ENCODE results near the gene APRT. TPM values are rescaled to one million over a fixed set of nuclear protein-coding genes. Genes with fewer than 3 reads are reported as not detected.

Gene APRT
- total RNA-seq, 1 donor from 2014 or later = 53.4 TPM

DNA sequence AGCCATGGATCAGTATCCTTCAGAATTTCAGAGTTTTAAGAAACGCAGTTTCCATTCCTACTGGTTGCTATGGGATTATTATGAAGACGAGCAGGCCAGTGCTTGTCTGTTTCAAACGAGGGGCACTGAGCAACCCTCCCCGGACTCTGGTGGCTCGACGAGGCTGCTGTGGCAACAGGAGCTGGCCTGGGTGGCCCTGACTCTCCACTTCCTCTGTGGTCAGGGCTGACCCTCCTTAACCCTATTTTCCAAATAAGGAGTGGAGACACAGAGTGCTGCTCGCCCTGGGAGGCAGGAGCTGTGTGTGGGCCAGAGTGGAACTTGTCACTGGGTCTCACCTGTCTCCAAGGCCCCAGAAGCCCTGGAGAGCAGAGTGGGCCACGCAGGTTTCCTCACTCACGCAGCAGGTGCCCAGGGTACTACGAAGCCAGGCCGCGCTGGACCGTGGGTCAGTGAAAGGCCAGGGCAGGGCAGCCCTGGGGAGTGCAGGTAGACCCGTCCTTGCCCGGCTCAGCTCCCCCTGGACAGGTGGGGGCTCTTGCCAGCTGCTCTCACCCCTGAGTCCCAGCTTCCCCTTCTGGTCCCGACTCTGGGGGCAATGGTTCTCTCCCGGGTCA, 41.7 kb upstream of the APRT start:
- Mint-ChIP-seq H3K27ac (no peak overlapping the region), H3K4me3 (no peak overlapping the region)

DNA sequence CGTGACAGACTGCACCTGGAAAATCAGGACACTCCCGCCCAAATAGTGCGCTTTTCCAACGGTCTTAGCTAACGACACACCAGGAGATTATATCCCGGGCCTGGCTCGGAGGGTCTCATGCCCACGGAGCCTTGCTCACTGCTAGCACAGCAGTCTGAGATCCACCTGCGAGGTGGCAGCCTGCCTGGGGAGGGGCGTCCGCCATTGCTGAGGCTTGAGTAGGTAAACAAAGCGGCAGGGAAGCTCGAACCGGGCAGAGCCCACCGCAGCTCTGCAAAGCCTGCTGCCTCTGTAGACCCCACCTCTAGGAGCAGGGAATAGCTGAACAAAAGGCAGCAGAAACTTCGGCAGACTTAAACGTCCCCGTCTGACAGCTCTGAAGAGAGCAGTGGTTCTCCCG, 39.9 kb upstream of the APRT start:
- no peaks in the 10 kb centered on the region for H3K27me3 ChIP-seq

More for the DNA sequence above, 41.7 kb upstream of the APRT start:
- no peaks in the 10 kb centered on the region for H3K36me3 ChIP-seq
- H3K79me2 ChIP-seq (ENCODE audit: low read depth) = peaks cover 12% of the 10 kb centered on the region
- Mint-ChIP-seq H3K9me3 (no peaks in the 10 kb centered on the region), H3K4me1 (peaks cover 22% of the 10 kb centered on the region), H3K27me3 (ENCODE audit: insufficient read depth, low read depth) (peaks cover 4% of the 10 kb centered on the region), H3K36me3 (peaks cover 6% of the 10 kb centered on the region)
- no peak overlapping the region for H3K4me2 ChIP-seq
- H3K9me3 ChIP-seq (ENCODE audit: low read depth) = no peaks in the 10 kb centered on the region
- peaks cover 4% of the 10 kb centered on the region for H3K4me1 ChIP-seq
- no peak for DNase-seq (ENCODE audit: low spot score)
- no peak overlapping the region for H3K4me3 ChIP-seq
- no peak overlapping the region for H3K9ac ChIP-seq
- peaks cover 12% of the 10 kb centered on the region for H4K20me1 ChIP-seq (ENCODE audit: low read depth)
- no peak overlapping the region for H2AFZ ChIP-seq (replicated peaks)
- no peak overlapping the region for H3K27ac ChIP-seq
- TF ChIP-seq EZH2phosphoT487 (IDR thresholded peaks at IDR 0.05) = no peak
- TF ChIP-seq EZH2 (IDR thresholded peaks at IDR 0.05) = no peak
- TF ChIP-seq, protein P1, sequence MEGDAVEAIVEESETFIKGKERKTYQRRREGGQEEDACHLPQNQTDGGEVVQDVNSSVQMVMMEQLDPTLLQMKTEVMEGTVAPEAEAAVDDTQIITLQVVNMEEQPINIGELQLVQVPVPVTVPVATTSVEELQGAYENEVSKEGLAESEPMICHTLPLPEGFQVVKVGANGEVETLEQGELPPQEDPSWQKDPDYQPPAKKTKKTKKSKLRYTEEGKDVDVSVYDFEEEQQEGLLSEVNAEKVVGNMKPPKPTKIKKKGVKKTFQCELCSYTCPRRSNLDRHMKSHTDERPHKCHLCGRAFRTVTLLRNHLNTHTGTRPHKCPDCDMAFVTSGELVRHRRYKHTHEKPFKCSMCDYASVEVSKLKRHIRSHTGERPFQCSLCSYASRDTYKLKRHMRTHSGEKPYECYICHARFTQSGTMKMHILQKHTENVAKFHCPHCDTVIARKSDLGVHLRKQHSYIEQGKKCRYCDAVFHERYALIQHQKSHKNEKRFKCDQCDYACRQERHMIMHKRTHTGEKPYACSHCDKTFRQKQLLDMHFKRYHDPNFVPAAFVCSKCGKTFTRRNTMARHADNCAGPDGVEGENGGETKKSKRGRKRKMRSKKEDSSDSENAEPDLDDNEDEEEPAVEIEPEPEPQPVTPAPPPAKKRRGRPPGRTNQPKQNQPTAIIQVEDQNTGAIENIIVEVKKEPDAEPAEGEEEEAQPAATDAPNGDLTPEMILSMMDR (IDR thresholded peaks at IDR 0.05) = no peak
- H3K27me3 ChIP-seq = no peaks in the 10 kb centered on the region
- peaks cover 4% of the 10 kb centered on the region for H3F3A ChIP-seq (ENCODE audit: low read depth)

DNA sequence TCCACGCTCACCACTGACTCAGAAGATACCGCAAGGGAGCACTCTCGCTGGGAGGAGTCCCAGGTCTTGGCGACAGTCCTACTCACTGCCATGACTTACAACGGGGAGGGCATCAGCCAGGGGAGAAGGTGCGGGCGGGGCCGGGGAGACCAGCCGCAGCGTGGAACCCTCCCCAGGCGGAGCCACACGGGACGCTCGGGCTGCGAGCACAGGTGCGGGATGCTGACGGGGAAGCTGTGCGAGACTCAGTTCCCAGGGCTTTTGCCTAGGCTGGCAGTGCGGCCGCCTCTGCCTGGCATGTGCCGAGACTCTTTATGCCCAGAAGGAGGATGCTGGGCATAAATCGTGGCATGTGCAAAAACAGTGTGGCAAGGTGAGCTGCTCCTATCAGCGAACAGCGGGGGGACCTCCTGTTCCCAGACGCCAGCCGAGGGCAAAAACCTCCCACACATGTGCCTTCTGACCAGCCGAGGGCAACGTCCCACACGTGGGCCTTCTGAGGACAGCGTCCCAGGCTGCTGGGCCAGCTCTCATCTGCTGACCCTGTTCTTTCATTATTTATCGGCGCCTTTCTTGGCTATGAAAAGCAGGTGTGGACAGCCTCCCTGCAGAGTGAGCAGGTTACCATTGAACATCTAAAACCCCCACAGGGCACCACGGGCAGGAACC, 38.9 kb upstream of the APRT start:
- Histone ChIP-seq H3K9ac (no peak overlapping the region), H4K20me1 (ENCODE audit: low read depth) (peaks cover 2% of the 10 kb centered on the region), H3K27me3 (no peaks in the 10 kb centered on the region), H3K4me1 (no peaks in the 10 kb centered on the region), H3F3A (ENCODE audit: low read depth) (peaks cover 4% of the 10 kb centered on the region), H2AFZ (replicated peaks) (no peak overlapping the region), H3K9me3 (ENCODE audit: low read depth) (no peaks in the 10 kb centered on the region), H3K79me2 (ENCODE audit: low read depth) (no peaks in the 10 kb centered on the region), H3K36me3 (no peaks in the 10 kb centered on the region), H3K4me3 (no peak overlapping the region), H3K4me2 (no peak overlapping the region), H3K27ac (no peak overlapping the region)
- H3K9me3 Mint-ChIP-seq = no peaks in the 10 kb centered on the region
- DNase-seq (ENCODE audit: low spot score) = no peak
- no peak overlapping the region for H3K4me3 Mint-ChIP-seq
- no peak overlapping the region for H3K27ac Mint-ChIP-seq
- peaks cover 11% of the 10 kb centered on the region for H3K4me1 Mint-ChIP-seq
- H3K27me3 Mint-ChIP-seq (ENCODE audit: insufficient read depth, low read depth) = peaks cover 3% of the 10 kb centered on the region
- H3K36me3 Mint-ChIP-seq = peaks cover 6% of the 10 kb centered on the region
- TF ChIP-seq EZH2 (IDR thresholded peaks at IDR 0.05) (no peak), EZH2phosphoT487 (IDR thresholded peaks at IDR 0.05) (no peak)
- TF ChIP-seq, protein P1 (IDR thresholded peaks at IDR 0.05) = no peak

More for the DNA sequence above, 39.9 kb upstream of the APRT start:
- Mint-ChIP-seq H3K27ac (no peak overlapping the region), H3K36me3 (peaks cover 6% of the 10 kb centered on the region), H3K4me1 (peaks cover 13% of the 10 kb centered on the region), H3K9me3 (no peaks in the 10 kb centered on the region), H3K4me3 (no peak overlapping the region), H3K27me3 (ENCODE audit: insufficient read depth, low read depth) (peaks cover 4% of the 10 kb centered on the region)
- H3K79me2 ChIP-seq (ENCODE audit: low read depth) = no peaks in the 10 kb centered on the region
- H4K20me1 ChIP-seq (ENCODE audit: low read depth) = peaks cover 8% of the 10 kb centered on the region
- no peak for DNase-seq (ENCODE audit: low spot score)
- TF ChIP-seq EZH2phosphoT487 (IDR thresholded peaks at IDR 0.05) (no peak), EZH2 (IDR thresholded peaks at IDR 0.05) (no peak)
- TF ChIP-seq, protein P1 (IDR thresholded peaks at IDR 0.05) = no peak
- no peak overlapping the region for H3K27ac ChIP-seq
- H3K4me2 ChIP-seq = no peak overlapping the region
- no peaks in the 10 kb centered on the region for H3K9me3 ChIP-seq (ENCODE audit: low read depth)
- H2AFZ ChIP-seq (replicated peaks) = no peak overlapping the region
- H3K9ac ChIP-seq = no peak overlapping the region
- H3F3A ChIP-seq (ENCODE audit: low read depth) = peaks cover 4% of the 10 kb centered on the region
- no peak overlapping the region for H3K4me3 ChIP-seq
- no peaks in the 10 kb centered on the region for H3K4me1 ChIP-seq
- H3K36me3 ChIP-seq = no peaks in the 10 kb centered on the region

Data from neural progenitor cell (in vitro differentiated cells).